Measurements from ENCODE around the gene CDKN1B. TPM values are rescaled to one million over a fixed set of nuclear protein-coding genes. Genes with fewer than 3 reads are reported as not detected.
"Not testable (repeated sequence)": the region's sequence is repeated elsewhere in the genome, so short reads cannot be mapped to it uniquely, and the experiment has no call there.

CDKN1B gene
- total RNA-seq, 2 donors from 2014 or later, result 23.7 to 42.4 TPM

DNA sequence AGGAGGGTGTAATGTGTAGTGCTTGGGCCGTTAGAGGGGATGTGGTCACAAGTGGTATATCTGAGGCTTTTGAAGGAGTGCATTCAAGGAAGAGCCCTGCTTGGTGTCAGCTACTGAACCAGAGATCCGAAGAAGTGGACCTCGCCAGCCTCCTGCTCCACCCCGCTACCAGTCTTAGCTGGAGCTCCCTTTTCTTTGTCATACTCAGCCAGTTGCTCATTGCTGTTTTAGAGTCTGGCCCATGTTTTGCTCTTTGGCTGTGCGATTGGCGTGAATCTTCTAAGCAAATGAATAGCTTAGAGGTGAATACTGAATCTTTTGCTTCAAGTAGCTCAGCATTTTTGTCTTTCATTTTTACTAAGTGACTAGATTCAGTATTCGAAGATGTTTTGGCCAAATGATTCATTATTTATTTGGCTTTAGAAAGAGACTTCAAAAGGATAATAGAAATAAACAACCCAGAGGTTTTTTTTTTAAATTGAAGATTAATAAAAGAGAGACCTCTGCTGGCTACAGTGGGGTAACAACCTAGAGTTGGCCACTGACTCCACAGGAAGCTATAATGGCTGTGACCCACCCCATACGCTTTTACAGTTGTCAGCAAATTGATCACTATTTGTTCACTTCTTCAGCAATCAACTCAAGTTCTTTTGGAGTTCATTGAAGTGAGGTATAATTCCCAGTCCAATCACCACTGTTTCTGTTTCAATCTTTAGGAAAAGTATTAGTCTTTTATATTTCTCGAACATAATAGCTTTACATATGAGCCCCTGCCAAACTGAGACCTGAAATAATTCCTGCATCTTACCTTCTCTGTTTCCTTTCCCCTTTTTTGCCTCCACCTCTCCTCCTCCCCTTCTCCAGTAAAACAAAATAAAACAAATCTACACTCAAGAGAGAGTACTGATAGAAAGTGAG lies 19.9 kb downstream of the CDKN1B start:
- intact Hi-C loops (cut with DNase I), result no loop called here
- peak; percentile 71 to 85 for ATAC-seq
- DNase-seq, result no peak

- intact Hi-C loops (cut with DNase I); ATAC-seq; DNase-seq: not testable (repeated sequence)
Measured at GRCh38 chr12:12738152-12738551, 21.0 kb downstream of the CDKN1B start.

DNA sequence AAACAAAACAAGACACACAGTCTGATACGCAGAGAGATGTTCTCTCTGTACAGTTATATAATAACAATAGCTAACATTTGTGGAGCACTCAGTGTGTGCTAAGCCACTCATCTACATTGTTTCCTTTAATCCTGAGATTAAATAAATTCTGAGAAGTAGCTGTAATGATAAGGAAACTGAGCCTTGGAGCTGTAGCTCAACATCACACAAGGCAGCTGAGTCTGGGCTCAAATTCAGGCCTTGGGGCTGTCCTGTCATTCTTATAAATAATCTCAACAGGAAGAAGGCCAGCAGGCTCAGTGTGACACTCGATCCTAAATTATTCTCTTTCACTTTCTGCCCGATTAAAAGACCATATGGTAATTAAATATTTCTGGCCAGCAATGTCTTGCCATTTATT lies 24.5 kb downstream of the CDKN1B start:
- no peak for DNase-seq
- intact Hi-C loops (cut with DNase I), result no loop called here
- ATAC-seq, result peak in 1 of 2 donors; percentile 62

GRCh38 chr12:12744546-12745305 lies 27.6 kb downstream of the CDKN1B start:
- intact Hi-C loops (cut with DNase I), result no loop called here
- no peak for DNase-seq
- no peak for ATAC-seq

- DNase-seq, result no peak
- ATAC-seq, result peak in 1 of 2 donors; percentile 22
- intact Hi-C loops (cut with DNase I), result no loop called here
Measured at GRCh38 chr12:12745576-12746211, 28.5 kb downstream of the CDKN1B start.

DNA sequence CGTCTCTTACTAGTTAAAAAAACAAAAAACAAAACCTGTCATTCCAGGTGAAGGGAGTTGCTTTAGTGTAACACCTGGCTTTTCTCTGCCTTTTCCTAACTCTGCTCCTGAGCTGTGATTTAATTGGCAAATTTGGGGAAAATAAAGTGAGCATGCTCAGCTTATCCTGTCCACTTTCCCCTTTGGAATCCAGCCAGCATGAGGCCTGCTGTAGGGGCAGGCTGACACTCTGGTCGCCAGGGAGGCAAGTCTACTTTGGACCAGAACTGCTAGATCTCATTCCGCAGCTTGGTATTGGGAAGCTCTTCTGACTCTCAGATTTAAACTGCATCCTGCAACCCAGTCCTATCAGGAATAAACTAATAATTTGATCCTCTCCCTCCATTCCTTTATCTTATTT lies 30.1 kb downstream of the CDKN1B start:
- ATAC-seq (no peak), DNase-seq (no peak)
- intact Hi-C loops (cut with DNase I), result no loop called here

DNA sequence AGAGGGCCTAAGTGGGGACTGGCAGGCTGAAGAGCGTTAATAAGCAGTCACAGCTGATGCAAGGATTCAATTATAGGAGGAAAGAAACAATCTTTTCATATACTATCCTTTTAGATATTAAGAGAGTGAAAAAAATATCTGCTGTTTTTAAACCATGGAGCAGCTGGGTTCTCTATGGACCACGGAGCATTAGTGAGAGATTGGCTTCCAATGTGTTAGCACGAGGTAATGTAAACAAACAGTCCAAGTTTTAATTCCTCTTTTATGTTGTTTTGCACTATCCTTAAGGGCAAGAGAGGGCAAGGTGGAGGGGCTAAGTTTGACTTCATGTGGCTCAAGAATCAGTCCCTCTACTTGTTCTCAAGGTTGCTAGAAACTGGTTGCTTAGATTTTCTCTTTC lies 30.9 kb downstream of the CDKN1B start:
- DNase-seq (no peak), ATAC-seq (no peak)
- intact Hi-C loops (cut with DNase I), result no loop called here

DNA sequence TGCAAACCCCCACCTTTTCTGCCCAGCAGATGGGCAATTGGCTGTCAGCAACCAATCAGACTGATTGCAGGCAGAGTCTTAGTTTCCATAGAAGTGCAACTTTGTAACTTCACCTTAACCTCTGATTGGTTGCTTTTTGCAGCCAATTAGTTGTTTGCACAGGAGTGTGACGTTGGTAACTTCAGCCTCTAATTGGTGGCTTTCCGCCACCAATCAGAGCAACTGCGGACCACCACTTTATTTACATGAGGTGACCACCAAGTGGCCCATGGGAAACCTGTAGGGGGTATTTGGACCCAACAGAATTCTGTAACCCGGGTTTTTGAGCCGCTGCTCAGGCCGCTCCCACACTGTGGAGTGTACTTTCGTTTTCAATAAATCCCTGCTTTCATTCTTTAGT lies 32.3 kb downstream of the CDKN1B start:
- intact Hi-C loops (cut with DNase I), result no loop called here
- ATAC-seq, result peak in 1 of 2 donors; percentile 71
- no peak for DNase-seq

GRCh38 chr12:12755923-12756322 lies 38.8 kb downstream of the CDKN1B start:
- ATAC-seq (no peak), DNase-seq (no peak)
- intact Hi-C loops (cut with DNase I), result no loop called here

GRCh38 chr12:12757121-12757520 lies 40.0 kb downstream of the CDKN1B start:
- DNase-seq (no peak), ATAC-seq (no peak)
- intact Hi-C loops (cut with DNase I), result no loop called here

GRCh38 chr12:12759234-12759915 lies 42.2 kb downstream of the CDKN1B start:
- no peak for DNase-seq
- no peak for ATAC-seq
- intact Hi-C loops (cut with DNase I), result no loop called here

GRCh38 chr12:12764824-12765223 lies 47.7 kb downstream of the CDKN1B start:
- intact Hi-C loops (cut with DNase I), result no loop called here
- DNase-seq, result no peak
- no peak for ATAC-seq

GRCh38 chr12:12770262-12770661 lies 53.1 kb downstream of the CDKN1B start:
- intact Hi-C loops (cut with DNase I), result no loop called here
- ATAC-seq (no peak), DNase-seq (no peak)

Small RNA genes within 50 kb of the gene (microRNA-seq; reads per million reads assigned to microRNA genes)
- gene MIR613, result 0 reads per million in 2 donors

Other genes starting within 250 kb of the CDKN1B start
- 10 to 100 TPM; 11.5 to 17.3 TPM for gene DUSP16, start 154.5 kb upstream of the CDKN1B start, total RNA-seq
- 10 to 100 TPM; 20.4 to 21.0 TPM for gene CREBL2, start 105.5 kb upstream of the CDKN1B start, total RNA-seq
- not detected for gene GPR19, start 21.2 kb upstream of the CDKN1B start, total RNA-seq
- gene APOLD1, start 68.3 kb downstream of the CDKN1B start, total RNA-seq, result 10 to 100 TPM; 36.0 to 56.7 TPM
- 10 to 100 TPM; 29.7 to 31.6 TPM for gene DDX47, start 96.0 kb downstream of the CDKN1B start, total RNA-seq
- gene GPRC5A, start 174.2 kb downstream of the CDKN1B start, total RNA-seq, result 1 to 10 TPM; 2.6 to 5.6 TPM
- not detected for gene GPRC5D, start 234.8 kb downstream of the CDKN1B start, total RNA-seq

All from left cardiac atrium (tissue), 4 donors.